GM19468 (cell line): ENCODE data around the gene PRDM10.
A peak's percentile ranks its signal among the peaks of the same experiment; 100 is the strongest.
"Not testable (repeated sequence)": the region's sequence is repeated elsewhere in the genome, so short reads cannot be mapped to it uniquely, and the experiment has no call there.

Experiments used
- ATAC-seq: cut with Tn5 transposase; IDR thresholded peaks from one replicate; pipeline ENCODE4 v1.9.1; 2021; ENCODE audit warnings: mild to moderate bottlenecking, moderate library complexity, moderate number of reproducible peaks; ENCODE audit not compliant: unreplicated experiment; ENCODE audit errors: extremely low read depth

PRDM10 gene

GRCh38 chr11:129928923-129929692 is 73.5 kb downstream of the PRDM10 start:
- no peak for ATAC-seq

GRCh38 chr11:129922674-129923073 is 80.0 kb downstream of the PRDM10 start:
- no peak for ATAC-seq

- ATAC-seq = no peak
These were observed 84.3 kb downstream of the PRDM10 start for GRCh38 chr11:129918361-129918760.

- ATAC-seq = no peak
These were observed 85.4 kb downstream of the PRDM10 start for GRCh38 chr11:129917231-129917630.

GRCh38 chr11:129911298-129911697 is 91.3 kb downstream of the PRDM10 start:
- no peak for ATAC-seq

- ATAC-seq = no peak
These were observed 92.3 kb downstream of the PRDM10 start for GRCh38 chr11:129910360-129910759.

GRCh38 chr11:129905402-129905801 is 97.2 kb downstream of the PRDM10 start:
- no peak for ATAC-seq

GRCh38 chr11:129896062-129896461 is 106.6 kb downstream of the PRDM10 start:
- ATAC-seq = no peak

GRCh38 chr11:129895126-129896041 is 107.3 kb downstream of the PRDM10 start, which contains the start of gene NFRKB:
NFRKB (minus strand) TSS chr11:129895578; CDS start chr11:129892849, 2,729 bp downstream.
- ATAC-seq = peak; percentile 97

GRCh38 chr11:129894278-129895125 is 108.1 kb downstream of the PRDM10 start:
- ATAC-seq = no peak

- ATAC-seq = no peak
These were observed 114.2 kb downstream of the PRDM10 start for GRCh38 chr11:129888451-129888850.

- ATAC-seq = no peak
These were observed 117.3 kb downstream of the PRDM10 start for GRCh38 chr11:129885381-129885780.

- no peak for ATAC-seq
These were observed 118.1 kb downstream of the PRDM10 start for GRCh38 chr11:129884581-129884980.

GRCh38 chr11:129881570-129882170 is 121.0 kb downstream of the PRDM10 start:
- ATAC-seq = no peak

GRCh38 chr11:129880311-129880710 is 122.3 kb downstream of the PRDM10 start:
- no peak for ATAC-seq

GRCh38 chr11:129871914-129872313 is 130.7 kb downstream of the PRDM10 start:
- no peak for ATAC-seq

- not testable (repeated sequence) for ATAC-seq
These were observed 134.0 kb downstream of the PRDM10 start for GRCh38 chr11:129868626-129869025.

GRCh38 chr11:129866311-129866710 is 136.3 kb downstream of the PRDM10 start:
- no peak for ATAC-seq

- no peak for ATAC-seq
These were observed 136.9 kb downstream of the PRDM10 start for GRCh38 chr11:129865701-129866100.

GRCh38 chr11:129864811-129865210 is 137.8 kb downstream of the PRDM10 start:
- ATAC-seq = no peak
